ENCODE results near the gene P2RY4.

P2RY4 gene

DNA sequence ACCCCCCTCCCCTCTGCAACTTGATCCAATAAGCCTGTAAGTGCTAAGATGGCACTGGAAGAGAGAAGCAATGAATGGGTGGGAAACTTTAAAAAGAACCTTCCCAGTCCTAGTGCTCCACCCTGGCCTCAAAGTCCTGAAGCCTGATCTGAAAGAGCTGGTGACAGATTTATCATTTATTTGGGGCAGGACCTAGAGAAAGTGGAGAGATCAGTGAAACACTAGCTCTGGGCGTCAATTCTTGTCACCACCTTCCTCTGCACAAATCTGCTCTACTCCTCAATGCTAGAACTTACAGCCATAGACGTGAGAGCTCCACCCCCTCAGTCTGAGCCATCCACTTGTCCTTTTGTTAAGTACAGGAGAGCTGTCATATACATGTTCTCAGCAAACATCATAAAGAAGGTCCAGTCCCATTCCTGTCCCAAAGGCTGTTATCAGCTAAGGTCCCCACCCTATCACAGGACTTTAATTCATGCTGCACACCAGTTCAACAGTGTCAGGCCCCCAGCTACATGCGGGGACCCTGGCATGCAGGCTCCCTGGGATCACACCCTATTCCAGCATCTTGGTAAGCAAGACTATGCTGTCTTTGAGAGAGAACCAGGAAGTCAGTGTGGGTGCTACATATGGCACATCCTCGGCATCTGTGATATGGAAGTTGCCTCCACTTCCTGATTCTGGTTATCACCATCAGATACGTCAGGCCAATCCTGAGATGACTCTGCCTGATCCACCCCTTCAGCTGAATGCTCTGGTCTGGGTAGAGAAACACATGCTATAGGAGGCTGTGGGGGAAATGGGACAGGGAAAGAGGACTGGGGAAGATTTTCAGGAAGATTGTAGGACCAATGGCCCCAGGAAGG, 2.3 kb downstream of the P2RY4 start:
- H3K4me3 ChIP-seq (ENCODE audit: low read depth, low read length) = no peak overlapping the region
- no peak for DNase-seq (ENCODE audit: low read depth)
- TF ChIP-seq, protein P1, sequence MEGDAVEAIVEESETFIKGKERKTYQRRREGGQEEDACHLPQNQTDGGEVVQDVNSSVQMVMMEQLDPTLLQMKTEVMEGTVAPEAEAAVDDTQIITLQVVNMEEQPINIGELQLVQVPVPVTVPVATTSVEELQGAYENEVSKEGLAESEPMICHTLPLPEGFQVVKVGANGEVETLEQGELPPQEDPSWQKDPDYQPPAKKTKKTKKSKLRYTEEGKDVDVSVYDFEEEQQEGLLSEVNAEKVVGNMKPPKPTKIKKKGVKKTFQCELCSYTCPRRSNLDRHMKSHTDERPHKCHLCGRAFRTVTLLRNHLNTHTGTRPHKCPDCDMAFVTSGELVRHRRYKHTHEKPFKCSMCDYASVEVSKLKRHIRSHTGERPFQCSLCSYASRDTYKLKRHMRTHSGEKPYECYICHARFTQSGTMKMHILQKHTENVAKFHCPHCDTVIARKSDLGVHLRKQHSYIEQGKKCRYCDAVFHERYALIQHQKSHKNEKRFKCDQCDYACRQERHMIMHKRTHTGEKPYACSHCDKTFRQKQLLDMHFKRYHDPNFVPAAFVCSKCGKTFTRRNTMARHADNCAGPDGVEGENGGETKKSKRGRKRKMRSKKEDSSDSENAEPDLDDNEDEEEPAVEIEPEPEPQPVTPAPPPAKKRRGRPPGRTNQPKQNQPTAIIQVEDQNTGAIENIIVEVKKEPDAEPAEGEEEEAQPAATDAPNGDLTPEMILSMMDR (IDR thresholded peaks at IDR 0.05; ENCODE audit: insufficient read depth, low read depth, low read length, missing control alignments) = no peak

DNA sequence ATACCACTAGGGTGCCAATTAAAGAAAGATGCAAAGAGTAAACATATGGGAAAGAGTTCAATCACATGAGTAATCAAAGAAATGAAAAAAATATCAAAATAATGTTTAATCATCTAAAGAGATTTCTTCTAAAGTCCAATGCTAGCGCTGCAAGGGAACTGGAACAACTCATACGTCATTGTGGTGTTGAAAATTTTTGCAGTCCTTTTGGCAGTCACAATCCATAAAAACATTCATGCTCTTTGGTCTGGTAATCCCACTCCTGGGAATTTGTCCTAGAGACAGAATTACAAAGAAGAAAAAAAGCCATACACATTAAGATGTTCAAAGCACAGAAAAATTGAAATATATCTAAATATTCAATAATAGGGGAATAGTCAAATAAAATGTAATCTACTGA, 4.6 kb downstream of the P2RY4 start:
- TF ChIP-seq, protein P1 (IDR thresholded peaks at IDR 0.05; ENCODE audit: insufficient read depth, low read depth, low read length, missing control alignments) = no peak
- no peak for DNase-seq (ENCODE audit: low read depth)
- no peak overlapping the region for H3K4me3 ChIP-seq (ENCODE audit: low read depth, low read length)

DNA sequence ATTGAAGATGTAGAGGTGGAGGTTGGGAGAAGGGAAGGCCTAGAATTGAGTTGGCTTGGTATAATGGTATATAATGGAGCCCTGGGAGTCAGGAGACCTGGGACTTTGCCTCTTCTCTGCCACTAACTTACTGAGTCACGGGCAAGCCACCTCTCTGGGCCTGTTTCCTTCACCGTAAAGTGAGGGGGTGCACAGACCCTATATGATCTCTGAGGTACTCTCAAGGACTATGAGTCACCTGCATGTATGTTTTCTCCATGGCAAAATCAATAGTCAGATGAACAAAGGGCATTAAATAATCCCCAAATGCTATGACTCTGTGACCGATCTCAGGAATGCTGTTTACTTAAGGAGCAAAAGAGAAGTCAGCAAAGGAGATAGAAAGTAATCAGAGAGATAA, 5.1 kb downstream of the P2RY4 start:
- TF ChIP-seq, protein P1 (IDR thresholded peaks at IDR 0.05; ENCODE audit: insufficient read depth, low read depth, low read length, missing control alignments) = no peak
- DNase-seq (ENCODE audit: low read depth) = no peak
- H3K4me3 ChIP-seq (ENCODE audit: low read depth, low read length) = no peak overlapping the region

DNA sequence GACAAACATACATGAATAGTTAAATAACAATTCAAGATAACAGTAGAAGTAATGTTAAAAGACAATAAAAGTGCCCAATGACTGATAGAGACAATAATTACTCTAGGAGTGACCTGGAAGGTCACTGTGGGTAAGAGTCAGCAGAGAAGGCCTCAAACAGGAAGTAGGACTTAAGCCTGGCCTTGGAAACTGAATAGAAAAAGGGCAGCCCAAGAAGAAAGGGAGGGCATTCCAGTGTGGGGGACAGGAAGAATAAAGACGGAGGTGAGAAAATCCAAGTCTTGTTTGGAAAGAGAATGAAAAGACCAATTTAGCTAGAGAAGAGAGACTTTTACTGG, 6.0 kb downstream of the P2RY4 start:
- H3K4me3 ChIP-seq (ENCODE audit: low read depth, low read length) = no peak overlapping the region
- DNase-seq (ENCODE audit: low read depth) = no peak
- TF ChIP-seq, protein P1 (IDR thresholded peaks at IDR 0.05; ENCODE audit: insufficient read depth, low read depth, low read length, missing control alignments) = no peak

- TF ChIP-seq, protein P1 (IDR thresholded peaks at IDR 0.05; ENCODE audit: insufficient read depth, low read depth, low read length, missing control alignments) = no peak
- H3K4me3 ChIP-seq (ENCODE audit: low read depth, low read length) = no peak overlapping the region
- DNase-seq (ENCODE audit: low read depth) = no peak
Measured at GRCh38 chrX:70253377-70254062, 6.5 kb downstream of the P2RY4 start.

DNA sequence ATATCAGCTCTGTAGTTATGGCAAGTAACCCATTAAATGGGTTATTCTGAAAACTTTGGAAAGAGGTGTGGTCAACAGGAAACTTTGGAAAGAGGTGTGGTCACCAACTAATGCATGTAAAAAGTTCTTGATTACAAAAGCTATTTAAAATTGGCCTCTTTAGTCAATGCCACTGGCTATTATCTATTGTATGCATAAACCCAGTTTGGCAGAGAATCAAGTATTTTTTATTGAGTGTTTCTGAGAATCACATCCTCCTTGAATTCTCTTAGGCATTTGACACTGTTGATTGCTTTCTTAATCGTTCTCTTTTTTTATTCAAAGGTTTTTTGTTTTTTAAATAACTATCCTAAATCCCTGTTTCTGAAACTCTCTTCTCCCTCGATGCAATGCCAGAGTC, 7.5 kb downstream of the P2RY4 start:
- TF ChIP-seq, protein P1 (IDR thresholded peaks at IDR 0.05; ENCODE audit: insufficient read depth, low read depth, low read length, missing control alignments) = no peak
- no peak for DNase-seq (ENCODE audit: low read depth)

More for the DNA sequence above, 7.5 kb downstream of the P2RY4 start:
- no peak overlapping the region for H3K4me3 ChIP-seq (ENCODE audit: low read depth, low read length)

All from GM12865 (cell line).